Stimulated activated CD8-positive, alpha-beta memory T cell treated with anti-CD3 and anti-CD28 coated beads, Interleukin-12 subunit alpha, Interleukin-12 subunit beta, amount 100 ng/mL, for 24 hours (primary cell): ENCODE results near the gene NADK.
"Not testable (repeated sequence)": the region's sequence is repeated elsewhere in the genome, so short reads cannot be mapped to it uniquely, and the experiment has no call there.

ENCODE experiments used
- DNase-seq: peaks from one replicate; pipeline ENCODE4 v3.0.0-alpha.2; 2020; ENCODE audit errors: extremely low read depth

The NADK gene

DNA sequence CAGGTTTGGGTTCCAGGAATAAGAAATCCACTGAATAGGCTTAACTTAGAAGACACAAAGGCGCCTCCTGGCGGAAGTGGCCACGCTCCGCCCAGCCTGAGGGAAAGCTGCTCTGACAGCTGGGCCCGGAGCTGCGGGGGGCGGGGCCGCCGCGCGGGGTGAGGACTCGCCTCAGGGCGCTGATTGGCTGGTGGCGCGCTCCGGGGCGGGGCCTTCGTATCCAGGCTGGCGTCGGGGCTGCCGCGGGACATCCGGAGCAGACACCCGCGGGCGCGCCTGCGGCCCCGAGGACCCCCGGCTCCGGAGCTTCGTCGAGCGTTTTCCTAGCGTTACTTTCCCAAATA lies 31.7 kb downstream of the NADK start:
- DNase-seq: not testable (repeated sequence)

- DNase-seq: peak; percentile 67
These were observed 32.4 kb downstream of the NADK start for GRCh38 chr1:1745651-1746565.

GRCh38 chr1:1742529-1742928 lies 35.7 kb downstream of the NADK start:
- DNase-seq: not testable (repeated sequence)

- DNase-seq: not testable (repeated sequence)
These were observed 37.3 kb downstream of the NADK start for GRCh38 chr1:1741013-1741412.

- DNase-seq: not testable (repeated sequence)
These were observed 39.4 kb downstream of the NADK start for GRCh38 chr1:1738799-1739337.

GRCh38 chr1:1737675-1738590 lies 40.3 kb downstream of the NADK start:
- DNase-seq: not testable (repeated sequence)

DNA sequence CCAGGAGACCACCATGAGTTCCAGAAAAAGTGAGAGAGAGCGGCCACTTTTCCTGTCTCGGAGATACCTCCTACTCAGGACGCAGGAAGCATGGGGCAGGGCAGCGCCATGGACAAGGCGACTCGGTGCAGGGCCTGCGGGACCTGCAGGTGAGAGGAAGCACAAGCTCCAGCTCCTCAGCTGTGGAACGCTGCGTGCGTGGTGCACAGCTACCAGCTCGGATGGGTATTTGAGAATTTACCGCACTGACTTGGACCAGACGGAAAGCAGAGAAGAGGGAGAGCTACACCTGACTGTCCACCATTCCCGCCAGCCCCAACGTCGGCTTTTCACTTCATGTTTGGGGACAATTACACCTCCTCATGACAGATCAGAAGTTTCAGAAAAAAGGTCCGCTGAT lies 45.9 kb downstream of the NADK start:
- DNase-seq: no peak

GRCh38 chr1:1730870-1731269 lies 47.4 kb downstream of the NADK start:
- DNase-seq: no peak

- not testable (repeated sequence) for DNase-seq
These were observed 48.0 kb downstream of the NADK start for GRCh38 chr1:1730230-1730629.

- DNase-seq: not testable (repeated sequence)
These were observed 49.0 kb downstream of the NADK start for GRCh38 chr1:1729116-1729816.

DNA sequence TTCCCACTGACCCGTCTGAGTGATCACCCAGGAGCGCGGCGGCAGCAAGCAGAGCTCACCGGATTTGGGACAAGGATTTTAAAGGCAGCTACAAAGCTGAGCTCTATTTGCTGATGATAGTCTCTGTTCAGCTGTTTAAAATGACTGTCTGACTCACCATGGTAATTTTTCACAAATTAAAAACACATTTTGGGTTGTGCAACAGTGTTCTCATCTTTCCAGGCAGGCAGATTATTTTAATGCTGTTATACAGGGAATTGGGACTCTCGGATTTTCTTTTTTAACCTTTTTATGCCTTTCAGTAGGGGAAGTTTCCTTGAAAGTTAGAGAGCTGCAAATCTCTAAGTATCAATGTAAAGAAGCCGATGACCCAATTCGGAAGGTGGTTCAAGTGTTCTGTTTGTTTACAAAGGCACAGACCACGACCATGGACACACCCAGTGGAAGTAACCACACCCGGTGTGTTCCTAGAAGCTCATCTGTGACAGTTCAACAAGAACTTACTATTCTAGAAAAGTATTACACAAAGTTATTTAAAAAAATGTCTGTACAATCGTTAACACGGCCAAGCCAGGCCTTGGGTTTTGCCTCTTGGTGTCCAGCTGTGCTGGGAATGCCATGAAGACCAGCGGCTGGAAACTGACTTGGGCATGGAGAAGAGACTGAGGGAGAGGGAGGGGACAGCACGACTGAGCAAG lies 49.8 kb downstream of the NADK start:
- DNase-seq: not testable (repeated sequence)

- DNase-seq: not testable (repeated sequence)
These were observed 51.1 kb downstream of the NADK start for GRCh38 chr1:1727131-1727651.

DNA sequence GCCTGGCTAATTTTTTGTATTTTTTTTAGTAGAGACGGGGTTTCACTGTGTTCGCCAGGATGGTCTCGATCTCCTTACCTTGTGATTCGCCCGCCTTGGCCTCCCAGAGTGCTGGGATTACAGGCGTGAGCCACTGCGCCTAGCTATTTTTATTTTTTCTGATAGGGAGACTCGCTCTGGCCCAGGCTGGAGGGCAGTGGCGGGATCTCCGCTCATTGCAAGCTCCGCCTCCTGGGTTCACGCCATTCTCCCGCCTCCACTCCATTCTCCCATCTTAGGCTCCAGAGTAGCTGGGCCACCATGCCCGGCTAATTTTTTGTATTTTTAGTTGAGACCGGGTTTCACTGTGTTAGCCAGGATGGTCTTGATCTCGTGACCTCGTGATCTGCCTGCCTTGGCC lies 52.2 kb downstream of the NADK start:
- DNase-seq: not testable (repeated sequence)

DNA sequence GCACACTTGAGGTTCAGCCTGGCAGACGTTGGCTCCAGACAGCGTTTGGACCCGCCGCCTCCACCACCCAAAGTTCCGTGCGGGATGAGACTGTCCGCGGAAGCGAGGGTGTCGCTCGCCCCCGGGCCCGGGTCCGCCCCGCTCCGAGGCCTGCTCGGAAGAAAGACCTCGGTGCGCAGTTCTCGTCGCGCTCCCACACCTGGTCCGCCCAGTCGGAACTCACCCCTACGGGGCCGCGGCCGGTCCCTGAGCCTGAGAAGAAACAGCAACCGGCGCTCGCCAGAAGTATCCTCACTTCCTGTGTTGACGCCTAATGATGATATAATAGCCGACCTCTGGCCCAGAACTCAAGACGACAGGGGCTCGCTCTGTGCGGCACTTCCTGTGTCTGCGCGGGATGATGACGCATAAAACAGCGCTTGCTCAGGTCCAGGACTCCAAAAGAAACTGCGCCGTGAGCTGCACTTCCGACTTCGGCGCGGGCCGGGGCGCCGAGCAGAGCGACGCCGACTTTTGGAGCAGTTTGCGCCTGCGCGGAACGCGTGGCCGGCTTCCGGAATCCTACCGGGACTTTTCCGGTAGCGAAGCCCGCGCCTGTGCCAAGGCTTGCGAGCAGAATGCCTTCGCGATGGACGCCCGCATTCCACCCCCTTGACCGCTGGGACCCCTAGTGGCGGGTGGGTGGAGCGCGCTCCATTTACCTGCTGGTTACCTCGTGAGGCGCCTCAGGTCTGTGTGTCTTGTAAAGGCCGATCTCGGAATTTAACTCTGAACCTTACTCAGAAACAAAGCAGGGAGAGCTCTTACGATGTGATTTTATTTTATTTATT lies 54.0 kb downstream of the NADK start, which contains the start of gene CDK11A:
TSS of gene CDK11A (minus strand) at position 323 of the 830 bp plus-strand sequence. CDS start 1,539 bp downstream, outside the sequence.
- peak; percentile 99 for DNase-seq

DNA sequence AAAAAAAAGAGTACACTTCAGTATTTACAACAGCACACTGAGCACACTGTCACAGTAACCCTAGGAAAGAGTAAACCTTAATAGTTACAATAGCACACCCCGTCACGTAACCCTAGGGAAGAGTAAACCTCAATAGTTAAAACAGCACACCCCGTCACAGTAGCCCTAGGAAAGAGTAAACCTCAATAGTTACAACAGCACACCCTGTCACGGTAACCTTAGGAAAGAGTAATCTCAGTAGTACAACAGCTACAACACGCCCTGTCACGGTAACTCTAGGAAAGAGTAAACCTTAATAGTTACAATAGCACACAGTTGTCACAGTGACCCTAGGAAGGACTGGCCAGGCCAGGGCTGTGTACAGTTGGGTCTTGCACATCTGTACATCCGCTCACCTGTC lies 57.1 kb downstream of the NADK start:
- no peak for DNase-seq

DNA sequence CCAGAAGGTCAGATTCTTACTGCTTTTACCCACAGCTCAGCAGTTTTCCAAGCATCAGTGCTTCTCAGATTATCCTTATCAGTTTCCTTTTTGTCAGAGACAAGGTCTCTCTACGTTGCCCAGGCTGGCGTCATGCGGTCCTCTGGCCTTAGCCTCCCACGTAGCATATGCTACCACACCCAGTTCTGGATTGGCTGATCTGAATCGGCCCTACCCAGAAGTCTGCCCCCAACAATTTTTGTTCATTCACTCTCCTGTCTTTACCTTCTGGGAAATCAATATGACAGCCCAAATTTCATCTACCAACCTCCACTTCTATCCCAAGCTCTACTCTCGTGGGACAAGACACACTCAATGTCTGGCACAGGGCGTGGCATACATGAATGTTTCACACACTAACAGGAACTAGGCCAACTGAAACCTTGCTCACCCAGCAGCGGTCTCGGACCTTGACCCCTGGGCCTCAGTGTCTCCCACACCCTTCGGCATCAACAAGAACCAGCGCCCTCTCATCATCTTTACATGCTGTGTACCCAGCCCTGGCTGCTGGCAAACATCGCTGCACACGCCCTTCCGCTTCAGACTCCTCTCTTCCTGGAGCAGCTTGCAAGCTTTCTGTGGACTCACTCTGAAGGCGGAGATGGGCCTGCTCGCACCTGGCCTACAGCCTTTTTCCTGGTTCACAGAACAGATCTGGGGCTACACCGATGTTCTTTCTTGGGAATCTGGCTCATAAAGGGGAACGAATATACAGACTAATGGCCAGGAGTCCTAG lies 63.0 kb downstream of the NADK start:
- DNase-seq: not testable (repeated sequence)

GRCh38 chr1:1707897-1708296 lies 70.4 kb downstream of the NADK start:
- DNase-seq: not testable (repeated sequence)

DNA sequence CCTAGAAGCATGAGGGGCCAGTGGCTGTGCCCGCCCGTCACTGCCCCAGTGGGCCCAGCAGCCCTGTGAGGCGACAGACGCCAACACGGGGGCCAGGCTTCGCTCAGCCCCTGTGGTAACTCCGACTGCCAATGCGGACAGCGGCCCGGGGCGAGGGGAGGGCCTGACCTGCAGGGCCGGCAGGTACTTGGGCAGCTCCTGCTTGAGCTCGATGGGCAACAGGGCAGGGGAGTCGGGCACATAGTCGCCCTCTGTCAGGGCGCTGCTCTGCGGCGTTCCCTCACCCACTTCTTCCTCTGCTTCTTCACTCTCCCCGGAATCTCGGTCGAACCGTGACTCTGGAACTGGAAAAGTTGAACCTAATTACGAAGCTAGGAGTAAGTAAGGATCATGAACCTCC lies 71.0 kb downstream of the NADK start:
- DNase-seq: not testable (repeated sequence)

GRCh38 chr1:1705623-1706022 lies 72.6 kb downstream of the NADK start:
- DNase-seq: not testable (repeated sequence)
